Measurements from ENCODE around the gene PTPN4. TPM values are rescaled to one million over a fixed set of nuclear protein-coding genes. Genes with fewer than 3 reads are reported as not detected.

Gene PTPN4
- total and polyA plus RNA-seq, 7 donors, result 1.8 to 42.9 (median 21.7) TPM

GRCh38 chr2:119910566-119910965 is 150.8 kb downstream of the PTPN4 start:
- WGBS, 2 donors, result 88 to 90% methylated on average over 2 of the region's 2 CpGs
- no peak overlapping the region for H3K27ac ChIP-seq
- intact Hi-C loops (cut with DNase I), result no loop called here
- no peaks in the 10 kb centered on the region for H3K27me3 ChIP-seq
- DNase-seq, result no peak
- H3K4me1 ChIP-seq, result no peaks in the 10 kb centered on the region
- no peak for TF ChIP-seq POLR2AphosphoS5 (IDR thresholded peaks at IDR 0.05)
- no peak for TF ChIP-seq POLR2A (IDR thresholded peaks at IDR 0.05)
- TF ChIP-seq CTCF (IDR thresholded peaks at IDR 0.05), result no peak
- no peak for TF ChIP-seq EP300 (IDR thresholded peaks at IDR 0.05)
- no peak overlapping the region for H3K4me3 ChIP-seq
- H3K9me3 ChIP-seq, result peaks cover 0 to 3% (median 0%) of the 10 kb centered on the region in 4 donors
- peaks cover 0 to 6% (median 3%) of the 10 kb centered on the region in 4 donors for H3K36me3 ChIP-seq

- Histone ChIP-seq H3K27ac (no peak overlapping the region), H3K27me3 (no peaks in the 10 kb centered on the region), H3K4me1 (no peaks in the 10 kb centered on the region), H3K9me3 (peaks cover 0 to 3% (median 0%) of the 10 kb centered on the region in 4 donors), H3K4me3 (no peak overlapping the region), H3K36me3 (no peaks in the 10 kb centered on the region)
- TF ChIP-seq CTCF (IDR thresholded peaks at IDR 0.05) (no peak), POLR2A (IDR thresholded peaks at IDR 0.05) (no peak), POLR2AphosphoS5 (IDR thresholded peaks at IDR 0.05) (no peak), EP300 (IDR thresholded peaks at IDR 0.05) (no peak)
- DNase-seq, result no peak
- intact Hi-C loops (cut with DNase I), result no loop called here
- WGBS, 2 donors, result 55 to 86% methylated on average over 1 of the region's 1 CpG
Measured at GRCh38 chr2:119914266-119914665, 154.5 kb downstream of the PTPN4 start.

GRCh38 chr2:119921825-119922224 is 162.1 kb downstream of the PTPN4 start:
- Histone ChIP-seq H3K36me3 (no peaks in the 10 kb centered on the region), H3K27ac (no peak overlapping the region), H3K27me3 (no peaks in the 10 kb centered on the region), H3K9me3 (no peaks in the 10 kb centered on the region), H3K4me3 (no peak overlapping the region), H3K4me1 (no peaks in the 10 kb centered on the region)
- 89 to 93% methylated on average over 1 of the region's 1 CpG for WGBS, 2 donors
- no peak for TF ChIP-seq POLR2A (IDR thresholded peaks at IDR 0.05)
- no peak for TF ChIP-seq POLR2AphosphoS5 (IDR thresholded peaks at IDR 0.05)
- TF ChIP-seq CTCF (IDR thresholded peaks at IDR 0.05), result no peak
- TF ChIP-seq EP300 (IDR thresholded peaks at IDR 0.05), result no peak
- intact Hi-C loops (cut with DNase I), result no loop called here
- DNase-seq, result no peak

GRCh38 chr2:119922699-119923098 is 163.0 kb downstream of the PTPN4 start:
- no peak for TF ChIP-seq CTCF (IDR thresholded peaks at IDR 0.05)
- TF ChIP-seq POLR2A (IDR thresholded peaks at IDR 0.05), result no peak
- no peak for TF ChIP-seq POLR2AphosphoS5 (IDR thresholded peaks at IDR 0.05)
- no peak for TF ChIP-seq EP300 (IDR thresholded peaks at IDR 0.05)
- no peak for DNase-seq
- Histone ChIP-seq H3K27ac (no peak overlapping the region), H3K9me3 (no peaks in the 10 kb centered on the region), H3K4me1 (no peaks in the 10 kb centered on the region), H3K36me3 (no peaks in the 10 kb centered on the region), H3K27me3 (no peaks in the 10 kb centered on the region), H3K4me3 (no peak overlapping the region)
- intact Hi-C loops (cut with DNase I), result no loop called here

- DNase-seq, result no peak
- Histone ChIP-seq H3K4me1 (no peaks in the 10 kb centered on the region), H3K9me3 (no peaks in the 10 kb centered on the region), H3K4me3 (no peak overlapping the region), H3K27me3 (no peaks in the 10 kb centered on the region), H3K36me3 (peaks cover 0 to 18% (median 0%) of the 10 kb centered on the region in 4 donors), H3K27ac (no peak overlapping the region)
- intact Hi-C loops (cut with DNase I), result no loop called here
- TF ChIP-seq CTCF (IDR thresholded peaks at IDR 0.05) (no peak), POLR2AphosphoS5 (IDR thresholded peaks at IDR 0.05) (no peak), EP300 (IDR thresholded peaks at IDR 0.05) (no peak), POLR2A (IDR thresholded peaks at IDR 0.05) (no peak)
- 65 to 87% methylated on average over 2 of the region's 2 CpGs for WGBS, 2 donors
Measured at GRCh38 chr2:119929537-119929936, 169.8 kb downstream of the PTPN4 start.
